NCI-H2227 (cell line): ENCODE data around the gene C2orf66.
A peak's percentile ranks its signal among the peaks of the same experiment; 100 is the strongest.

ENCODE experiments used
- DNase-seq: peaks from one replicate; lab custom pipeline; 2025; ENCODE audit not compliant: unreplicated experiment; lab: John Stamatoyannopoulos, UW

Gene C2orf66

GRCh38 chr2:196767101-196767500 lies 42.1 kb downstream of the C2orf66 start:
- no peak for DNase-seq

GRCh38 chr2:196759378-196759706 lies 49.8 kb downstream of the C2orf66 start:
- no peak for DNase-seq

DNA sequence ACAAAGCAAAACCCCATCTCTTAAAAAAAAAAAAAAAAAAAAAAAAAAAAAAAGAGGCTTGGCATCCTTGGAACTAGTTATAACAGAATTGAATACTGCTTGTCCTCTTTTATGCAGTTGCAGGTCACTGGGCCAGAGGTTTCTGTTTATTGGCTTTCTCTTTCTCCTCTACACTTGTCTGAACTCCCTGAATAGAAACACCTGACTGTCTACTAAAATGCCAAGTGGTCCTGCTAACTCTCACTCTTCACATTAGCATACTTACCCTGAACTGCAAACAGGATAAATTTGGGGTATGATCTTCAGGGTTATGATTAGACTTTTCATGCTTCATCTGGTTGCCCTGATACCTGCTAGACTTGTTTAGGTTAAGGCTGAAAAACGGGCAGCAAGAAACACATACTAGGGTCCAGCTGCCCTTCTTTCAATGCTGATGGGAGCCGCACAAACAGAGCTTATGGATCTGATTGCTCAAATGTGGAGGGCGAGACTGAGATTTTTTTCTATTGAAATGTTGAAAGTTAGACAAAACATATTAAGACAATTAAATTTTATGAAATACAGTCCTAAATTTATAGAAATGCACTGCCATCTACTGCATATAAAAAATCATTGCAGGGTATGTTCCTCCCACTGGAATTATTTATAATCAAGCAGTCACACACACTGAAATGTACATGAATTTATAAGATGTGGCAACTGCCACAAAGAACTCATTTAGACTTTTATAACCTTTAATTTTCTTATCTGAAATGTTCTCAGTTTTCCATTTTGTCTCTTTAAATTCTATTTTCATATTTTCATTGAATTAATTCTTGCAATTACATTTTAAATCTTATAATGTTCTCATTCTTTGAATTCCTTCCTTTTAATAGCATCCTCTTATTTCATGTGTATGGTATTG lies 50.4 kb downstream of the C2orf66 start:
- peak; percentile 22 for DNase-seq
